Globus pallidus (tissue), 1 donor: ENCODE measurements around the gene PDLIM5.
"Not testable (repeated sequence)": the region's sequence is repeated elsewhere in the genome, so short reads cannot be mapped to it uniquely, and the experiment has no call there.

Source experiments
- DNase-seq: peaks from one replicate; pipeline ENCODE4 v3.0.0-alpha.2; 2015; ENCODE audit warnings: low spot score

The PDLIM5 gene

DNA sequence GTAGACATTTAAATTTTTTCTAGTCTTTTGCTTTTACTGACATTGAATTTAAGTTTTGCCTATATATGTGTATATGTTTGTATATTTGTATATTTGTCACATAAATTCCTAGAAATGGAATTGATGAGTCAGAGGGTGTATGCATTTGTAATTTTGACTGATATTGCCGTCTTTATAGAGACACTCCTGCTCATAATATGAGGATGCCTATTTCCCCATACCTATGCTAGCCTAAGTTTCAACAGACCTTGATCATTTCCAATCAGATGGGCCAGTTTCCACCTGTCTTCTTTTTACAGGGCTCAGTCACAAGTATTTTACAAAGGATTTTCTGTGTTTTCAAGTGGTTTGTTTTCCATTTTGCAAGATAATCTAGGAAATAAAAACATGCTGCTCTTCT is 10.8 kb downstream of the PDLIM5 start:
- DNase-seq, result no peak

DNA sequence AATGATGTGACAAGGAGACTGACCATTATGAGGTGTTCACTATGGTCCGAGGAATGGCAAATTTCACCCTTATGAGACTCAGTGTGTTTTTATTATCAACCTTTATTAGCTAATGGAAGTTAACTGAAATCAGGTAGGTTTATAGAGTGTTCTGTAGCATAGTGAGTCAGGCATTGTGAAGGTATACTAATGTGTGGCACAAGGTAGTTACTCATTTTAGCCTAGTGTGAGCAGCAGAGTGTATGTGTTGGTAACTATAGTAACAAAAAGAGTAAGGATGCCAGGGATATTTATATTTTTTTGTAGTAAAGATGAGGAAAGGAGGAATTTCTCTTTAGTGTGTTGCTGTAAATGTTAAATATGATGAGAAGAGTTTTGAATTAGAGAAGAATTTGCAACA is 12.0 kb downstream of the PDLIM5 start:
- DNase-seq, result no peak

DNA sequence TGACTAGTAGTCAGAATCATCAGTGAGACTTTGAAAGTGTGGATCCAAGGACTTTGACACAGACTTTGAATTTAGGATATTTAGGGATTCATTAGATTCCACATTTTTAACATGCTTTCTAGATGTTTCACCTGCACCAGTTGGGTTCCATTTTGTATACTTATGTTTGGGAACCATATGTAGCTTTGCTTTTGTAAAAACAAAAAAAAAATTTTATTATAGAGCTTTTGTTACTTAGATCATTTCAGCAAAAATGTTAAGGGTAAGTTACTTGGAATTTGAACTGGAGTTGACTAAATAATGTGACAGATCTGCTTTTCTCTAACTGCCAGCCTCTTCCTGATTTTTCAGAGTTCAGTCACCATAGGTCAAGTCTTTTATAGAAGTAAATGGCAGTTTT is 14.6 kb downstream of the PDLIM5 start:
- DNase-seq, result no peak

DNA sequence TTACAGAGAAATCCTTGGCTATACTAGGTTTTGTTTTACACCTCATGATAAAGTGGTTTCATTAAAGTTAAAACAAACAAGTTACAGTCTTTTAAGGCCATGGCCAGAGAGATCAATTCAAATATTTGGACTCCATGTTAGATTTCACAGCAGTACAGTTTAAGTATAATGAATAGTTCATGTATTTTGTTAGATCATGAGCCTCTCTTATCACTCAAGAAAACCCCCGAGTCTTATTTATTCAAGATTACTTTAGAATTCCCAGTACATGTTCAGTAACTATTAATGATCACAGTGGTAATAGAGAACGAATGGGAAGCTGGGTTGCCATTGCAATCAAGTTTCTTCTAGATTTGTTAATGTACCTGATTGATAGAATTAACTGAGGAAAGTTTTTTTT is 15.2 kb downstream of the PDLIM5 start:
- DNase-seq, result no peak

DNA sequence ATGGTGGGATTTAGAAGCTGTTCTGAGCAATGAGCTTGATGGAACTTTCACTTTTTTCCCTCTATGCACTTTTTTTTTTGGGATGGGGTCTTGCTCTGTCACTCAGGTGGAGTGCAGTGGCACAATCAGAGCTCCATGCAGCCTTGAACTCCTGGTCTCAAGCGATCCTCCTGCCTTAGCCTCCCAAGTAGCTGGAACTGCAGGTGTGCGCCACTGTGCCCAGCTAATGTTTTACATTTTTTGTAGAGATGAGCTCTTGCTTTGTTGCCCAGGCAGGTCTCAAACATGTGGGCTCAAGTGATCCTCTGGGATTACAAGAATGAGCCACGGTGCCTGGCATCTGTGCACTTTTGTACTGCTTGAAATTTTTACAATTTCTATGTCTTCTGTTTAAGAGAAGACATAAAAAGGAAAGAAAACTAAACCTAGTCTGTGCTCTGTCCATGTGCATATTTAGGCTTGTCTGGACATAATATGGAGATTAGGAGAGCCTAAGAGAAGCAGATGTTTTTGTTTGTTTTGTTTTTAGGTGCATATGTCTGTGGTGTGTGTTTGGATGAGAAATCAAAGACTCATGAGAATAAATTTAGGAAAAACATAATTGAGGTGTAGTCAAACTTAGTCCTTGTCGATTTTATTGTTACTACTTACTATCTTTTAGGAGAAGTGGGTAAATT is 16.5 kb downstream of the PDLIM5 start:
- DNase-seq, result no peak

GRCh38 chr4:94469221-94469784 is 17.6 kb downstream of the PDLIM5 start:
- no peak for DNase-seq

GRCh38 chr4:94470132-94470531 is 18.4 kb downstream of the PDLIM5 start:
- no peak for DNase-seq

DNA sequence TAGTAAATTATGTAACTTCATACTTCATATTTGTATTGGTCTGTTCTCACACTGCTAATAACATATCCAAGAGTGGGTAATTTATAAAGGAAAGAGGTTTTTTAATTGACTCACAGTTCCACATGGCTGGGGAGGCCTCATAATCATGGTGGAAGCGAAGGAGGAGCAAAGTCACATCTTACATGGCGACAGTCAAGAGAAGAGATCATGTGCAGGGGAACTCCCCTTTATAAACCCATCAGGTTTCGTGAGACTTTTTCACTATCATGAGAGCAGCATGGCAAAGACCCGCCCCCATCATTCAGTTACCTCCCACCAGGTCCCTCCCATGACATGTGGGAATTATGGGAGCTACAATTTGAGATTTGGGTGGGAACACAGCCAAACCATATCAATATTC is 19.0 kb downstream of the PDLIM5 start:
- not testable (repeated sequence) for DNase-seq

DNA sequence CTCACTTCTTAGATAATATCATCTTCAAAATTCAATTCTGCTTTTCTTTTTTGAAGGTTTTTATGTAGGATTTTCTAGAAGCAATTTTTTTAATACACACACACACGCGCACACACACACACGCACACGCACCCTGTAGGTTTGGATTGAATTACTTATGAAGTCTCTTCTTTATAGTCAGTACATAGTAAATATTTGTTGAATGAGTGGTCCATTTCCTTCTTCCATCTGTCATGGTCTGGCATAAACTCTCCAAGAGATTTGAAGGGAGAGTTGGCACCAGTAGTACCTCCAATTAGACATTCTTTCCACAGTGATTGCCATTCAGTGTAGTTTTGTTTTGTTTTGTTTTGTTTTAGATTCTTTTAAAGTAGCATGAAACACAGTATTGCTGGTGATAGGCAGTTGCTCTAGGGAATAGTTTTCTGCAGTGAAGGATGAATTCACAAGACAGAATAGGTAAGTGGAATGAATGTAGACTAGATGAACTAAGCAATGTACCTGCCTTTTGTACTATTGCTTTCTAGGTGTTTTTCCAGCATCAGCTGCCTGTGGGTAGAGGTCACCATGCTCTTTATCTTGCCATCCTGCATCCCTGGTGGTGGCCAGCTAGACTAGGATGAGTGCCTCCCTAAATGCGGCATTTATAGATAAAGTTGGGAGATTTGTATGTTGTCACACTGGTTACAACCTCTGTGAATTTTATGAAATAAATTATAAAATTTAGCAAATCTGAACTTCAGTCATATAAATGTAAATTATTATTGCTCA is 20.5 kb downstream of the PDLIM5 start:
- DNase-seq, result no peak

DNA sequence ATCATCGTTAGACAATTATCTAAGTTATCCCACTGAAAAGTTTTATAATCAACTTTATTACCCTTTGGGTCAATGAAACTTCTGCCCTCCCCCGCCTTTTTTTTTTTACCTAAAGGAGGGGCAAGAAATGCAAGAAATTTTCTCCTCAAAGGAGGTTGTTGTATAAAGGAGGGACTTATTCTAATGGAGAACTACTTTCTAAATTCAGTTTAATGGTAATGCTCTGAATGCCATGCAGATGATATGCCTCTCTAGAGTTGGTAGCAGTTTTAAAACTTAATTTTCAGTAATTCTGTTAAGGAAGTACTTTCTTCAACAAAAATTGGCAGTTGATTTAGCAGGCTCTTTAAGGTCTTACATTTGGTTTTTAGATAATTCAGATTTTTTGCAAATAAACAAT is 23.3 kb downstream of the PDLIM5 start:
- no peak for DNase-seq

- DNase-seq, result no peak
Measured at GRCh38 chr4:94475794-94476193, 24.1 kb downstream of the PDLIM5 start.

- no peak for DNase-seq
Measured at GRCh38 chr4:94477227-94477626, 25.5 kb downstream of the PDLIM5 start.

- DNase-seq, result not testable (repeated sequence)
Measured at GRCh38 chr4:94478805-94479204, 27.1 kb downstream of the PDLIM5 start.

- DNase-seq, result no peak
Measured at GRCh38 chr4:94479358-94480141, 27.8 kb downstream of the PDLIM5 start.

GRCh38 chr4:94480362-94480951 is 28.7 kb downstream of the PDLIM5 start:
- no peak for DNase-seq

DNA sequence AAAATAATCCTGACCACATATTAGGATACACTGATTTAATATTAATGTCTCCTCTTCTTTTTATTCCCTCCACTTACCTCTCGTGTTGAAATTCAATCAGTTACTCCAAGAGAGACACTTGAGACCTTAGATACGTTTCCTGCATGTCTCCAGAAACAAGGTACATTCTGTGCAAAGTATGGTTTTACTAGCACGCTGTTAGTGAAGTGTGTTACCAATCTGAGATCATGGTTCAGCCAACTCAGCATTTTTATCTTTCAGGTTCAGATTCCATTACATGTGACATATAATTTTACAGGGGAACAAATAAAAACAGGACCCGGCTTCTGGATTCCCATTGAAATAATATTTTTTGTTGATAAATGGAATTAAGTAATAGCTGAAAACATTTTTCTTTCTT is 32.2 kb downstream of the PDLIM5 start:
- no peak for DNase-seq

DNA sequence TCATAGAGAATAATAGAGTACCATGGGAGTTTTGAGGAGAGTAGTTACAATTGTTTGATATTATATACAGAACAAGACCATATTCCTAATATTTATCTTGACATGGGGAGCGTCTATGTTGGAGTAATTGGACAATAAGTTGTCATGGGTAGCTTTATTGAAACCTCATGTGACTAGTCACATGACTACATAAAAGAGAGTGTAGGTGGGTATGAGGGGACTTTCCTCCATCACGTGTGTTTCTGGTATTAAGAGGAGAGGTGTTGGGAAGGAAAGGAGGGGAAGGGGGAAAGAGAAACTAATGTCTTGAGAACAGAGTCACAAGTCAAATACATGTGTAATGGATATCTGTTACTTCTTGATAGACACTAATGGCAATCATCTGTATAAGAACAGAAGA is 33.1 kb downstream of the PDLIM5 start:
- no peak for DNase-seq

GRCh38 chr4:94486372-94486801 is 34.6 kb downstream of the PDLIM5 start:
- no peak for DNase-seq

DNA sequence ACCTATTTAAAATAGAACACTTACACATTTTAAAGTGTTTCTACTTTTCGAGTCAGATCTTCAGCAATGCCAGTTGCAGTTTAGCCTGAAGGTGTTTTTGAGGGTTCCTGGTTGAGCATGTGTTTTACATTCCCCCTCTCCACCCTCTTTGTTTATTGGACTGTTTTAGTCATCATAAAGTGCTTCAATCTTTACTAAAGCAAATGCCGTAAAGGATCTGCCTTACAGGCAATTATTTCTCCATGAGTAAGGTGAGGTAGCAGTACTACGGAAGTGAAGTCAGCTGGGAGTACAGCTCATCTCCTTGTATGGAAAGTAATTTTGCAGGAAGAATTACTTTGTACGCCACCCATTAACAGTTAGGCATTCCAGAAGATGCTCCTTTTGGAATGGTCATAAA is 36.9 kb downstream of the PDLIM5 start:
- DNase-seq, result no peak

GRCh38 chr4:94489098-94489497 is 37.4 kb downstream of the PDLIM5 start:
- no peak for DNase-seq

GRCh38 chr4:94490437-94490836 is 38.7 kb downstream of the PDLIM5 start:
- DNase-seq, result no peak

DNA sequence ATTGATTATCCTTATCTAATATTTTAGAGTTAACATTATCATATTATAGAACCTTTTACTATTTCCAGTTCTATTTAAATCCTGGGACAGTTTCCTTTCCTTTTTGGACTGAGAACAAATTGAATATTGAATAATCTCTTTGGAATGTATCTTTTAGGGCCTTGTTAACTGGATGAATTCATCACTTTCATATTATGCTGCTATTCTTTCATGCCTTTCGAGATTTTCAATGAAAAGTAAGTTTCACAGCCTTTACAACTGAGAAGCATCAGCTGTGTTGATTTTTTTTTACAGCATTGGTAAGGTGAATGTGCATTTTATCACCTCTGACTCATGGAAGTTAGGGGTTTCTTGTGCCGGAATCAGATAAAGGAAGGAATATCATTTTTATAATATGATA is 39.6 kb downstream of the PDLIM5 start:
- DNase-seq, result no peak
